Coronary artery (tissue), 2 donors: Measurements from ENCODE around the gene GPR27.

Experiments
- DNase-seq: peaks from one replicate; pipeline ENCODE4 v3.0.0-alpha.2; 2017; ENCODE audit warnings: low spot score
- H3K27ac ChIP-seq, 2 donors: fragments of 200-600 bp; sonication (generic); one replicate each; pipeline ENCODE4 v1.5.1; 2016 to 2019
- H3K4me3 ChIP-seq: fragments of 200-600 bp; sonication (generic); 2 replicates; pipeline ENCODE4 v1.5.1; 2016; ENCODE audit warnings: mild to moderate bottlenecking, moderate library complexity
- CTCF ChIP-seq: fragments of 200-600 bp; sonication (generic); IDR thresholded peaks from one replicate; pipeline ENCODE4 v1.5.1; 2019; ENCODE audit warnings: antibody characterized with exemption

Gene GPR27

DNA sequence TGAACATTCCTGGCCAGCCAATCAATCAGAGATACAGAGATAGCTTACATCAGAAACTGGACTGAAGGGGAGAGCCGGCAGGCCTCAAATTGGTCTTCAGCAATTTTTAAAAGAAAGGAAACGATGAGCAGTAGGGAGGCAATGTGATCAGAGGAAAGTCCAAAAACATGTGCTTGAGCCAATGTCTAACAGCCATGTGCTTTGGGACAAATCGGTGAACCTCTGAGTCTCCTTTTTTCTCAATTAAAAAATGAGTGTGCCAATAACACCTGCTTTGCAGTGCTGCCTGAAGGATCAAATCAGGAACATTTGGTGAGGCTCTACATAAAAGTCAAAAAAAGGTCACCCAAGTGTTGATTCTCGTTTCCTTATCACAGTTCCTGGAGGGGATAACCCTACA, 21.0 kb upstream of the GPR27 start:
- no peak overlapping the region for H3K27ac ChIP-seq
- TF ChIP-seq CTCF = no peak
- H3K4me3 ChIP-seq = no peak overlapping the region
- no peak for DNase-seq

- H3K27ac ChIP-seq = no peak overlapping the region
- no peak for DNase-seq
Measured at GRCh38 chr3:71733319-71733718, 20.3 kb upstream of the GPR27 start.

DNA sequence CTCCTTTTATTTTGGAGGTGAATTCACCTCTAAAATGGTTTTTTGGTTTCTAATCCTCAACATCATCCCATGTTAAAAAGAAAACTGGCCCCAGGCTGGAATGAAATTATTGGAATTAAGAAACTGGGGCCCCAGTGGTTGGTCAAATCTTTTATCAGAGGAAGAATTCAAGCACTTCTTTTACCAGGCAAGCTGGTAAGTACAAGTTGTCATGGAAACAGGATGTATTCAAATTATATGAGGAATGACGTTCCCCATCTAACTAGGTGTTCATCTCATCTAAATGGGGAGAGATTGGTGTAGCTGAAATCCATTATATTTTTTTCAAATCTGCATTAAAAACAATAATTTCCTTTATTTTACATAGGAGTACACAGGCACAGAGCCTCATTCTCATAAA, 18.8 kb upstream of the GPR27 start:
- DNase-seq = no peak
- TF ChIP-seq CTCF = no peak
- Histone ChIP-seq H3K4me3 (no peak overlapping the region), H3K27ac (no peak overlapping the region)

More at GRCh38 chr3:71733319-71733718, 20.3 kb upstream of the GPR27 start:
- TF ChIP-seq CTCF = no peak
- no peak overlapping the region for H3K4me3 ChIP-seq

DNA sequence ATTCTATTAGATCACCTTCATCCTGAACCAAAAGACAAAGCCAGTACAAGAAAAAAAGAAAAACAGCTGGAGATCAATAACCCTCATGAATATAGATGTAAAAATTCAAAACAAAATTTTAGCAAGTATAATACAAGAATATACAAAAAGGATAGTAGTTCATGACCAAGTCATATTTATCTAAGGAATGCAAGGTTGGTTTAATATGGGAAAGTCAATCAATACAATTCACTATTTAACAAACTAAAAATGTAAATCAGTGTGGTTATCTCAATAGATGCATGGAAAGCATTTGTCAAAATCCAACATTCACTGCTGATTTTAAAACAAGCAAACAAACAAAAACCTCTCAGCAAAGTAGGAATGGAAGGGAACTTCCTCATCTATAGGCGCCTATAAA, 11.0 kb upstream of the GPR27 start:
- Histone ChIP-seq H3K4me3 (no peak overlapping the region), H3K27ac (no peak overlapping the region)
- no peak for TF ChIP-seq CTCF
- DNase-seq = no peak

- no peak for DNase-seq
- no peak for TF ChIP-seq CTCF
- H3K4me3 ChIP-seq = no peak overlapping the region
- no peak overlapping the region for H3K27ac ChIP-seq
Measured at GRCh38 chr3:71744738-71745137, 8.9 kb upstream of the GPR27 start.

GRCh38 chr3:71751602-71752001, 2.1 kb upstream of the GPR27 start:
- TF ChIP-seq CTCF = no peak
- Histone ChIP-seq H3K27ac (no peak overlapping the region), H3K4me3 (no peak overlapping the region)
- no peak for DNase-seq

GRCh38 chr3:71752831-71753700, 589 bp upstream of the GPR27 start:
- no peak for DNase-seq
- Histone ChIP-seq H3K27ac (no peak overlapping the region), H3K4me3 (peak overlapping the region; percentile 67)
- no peak for TF ChIP-seq CTCF
